Ectodermal cell (in vitro differentiated cells): Measurements from ENCODE around the gene TNFRSF6B.

ENCODE experiments used
- H3K27ac ChIP-seq: 2 replicates; pipeline ENCODE4 v1.7.0; 2013; ENCODE audit warnings: mild to moderate bottlenecking, low read depth, low read length; ENCODE audit not compliant: insufficient read depth, poor library complexity, severe bottlenecking
- H3K27me3 ChIP-seq: 2 replicates; pipeline ENCODE4 v1.7.0; 2013; ENCODE audit warnings: mild to moderate bottlenecking, low read length; ENCODE audit not compliant: insufficient read depth, control insufficient read depth, poor library complexity, severe bottlenecking
- H3K36me3 ChIP-seq: one replicate; pipeline ENCODE4 v1.7.0; 2013; ENCODE audit warnings: low read length; ENCODE audit not compliant: control insufficient read depth, insufficient read depth
- H3K4me1 ChIP-seq: one replicate; pipeline ENCODE4 v1.7.0; 2013; ENCODE audit warnings: low read length; ENCODE audit not compliant: control insufficient read depth, insufficient read depth
- H3K4me3 ChIP-seq: 2 replicates; pipeline ENCODE4 v1.7.0; 2013; ENCODE audit warnings: low read depth, low read length, control low read depth; ENCODE audit not compliant: insufficient read depth
- H3K9me3 ChIP-seq: 2 replicates; pipeline ENCODE4 v1.7.0; 2013; ENCODE audit warnings: mild to moderate bottlenecking, low read length, moderate library complexity; ENCODE audit not compliant: control insufficient read depth
- WGBS, 2 experiments: methylation state at CpG; one replicate each; pipeline ENCODE4 v1.1.7; 2013; ENCODE audit warnings: missing lambda C conversion rate in 2 of 2; 5-methylcytosine and 5-hydroxymethylcytosine counted together

The TNFRSF6B gene

DNA sequence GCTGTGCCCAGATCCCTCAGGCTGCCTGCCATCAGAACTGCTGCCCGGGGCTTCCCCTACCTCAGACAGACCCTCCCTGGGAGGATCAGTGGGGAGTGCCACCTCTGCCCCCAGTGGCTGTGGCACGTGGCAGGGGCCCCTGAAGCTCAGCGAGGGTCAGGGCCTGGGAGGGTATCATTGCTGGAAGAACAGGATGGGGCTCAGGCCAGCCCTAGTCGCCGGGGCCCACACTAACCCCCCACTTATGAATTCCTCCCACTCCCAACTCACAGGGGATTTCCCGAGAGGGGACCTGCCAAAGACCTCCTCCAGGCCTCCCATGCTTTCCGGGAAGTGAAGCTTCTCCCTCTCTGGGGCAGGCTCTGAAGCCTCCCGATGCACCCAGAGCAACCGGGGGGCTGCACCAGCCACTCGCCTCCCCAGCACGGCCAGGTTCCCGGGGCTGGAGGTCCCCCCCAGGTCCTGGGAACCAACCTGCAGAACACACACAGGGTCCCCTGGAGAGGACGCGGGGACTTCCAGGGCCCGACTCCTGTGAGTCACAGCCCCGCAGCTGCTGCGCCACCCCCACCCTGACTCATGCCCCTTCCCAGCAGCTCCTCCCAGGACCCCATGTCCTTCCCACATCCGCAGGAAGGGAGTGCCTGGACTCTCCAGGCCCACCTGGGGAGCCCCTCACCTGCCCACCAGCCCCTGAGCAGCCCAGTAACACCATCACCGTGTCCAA lies 2.5 kb downstream of the TNFRSF6B start:
- 68 to 74% methylated on average over 19 of the region's 19 CpGs for WGBS, 2 experiments

DNA sequence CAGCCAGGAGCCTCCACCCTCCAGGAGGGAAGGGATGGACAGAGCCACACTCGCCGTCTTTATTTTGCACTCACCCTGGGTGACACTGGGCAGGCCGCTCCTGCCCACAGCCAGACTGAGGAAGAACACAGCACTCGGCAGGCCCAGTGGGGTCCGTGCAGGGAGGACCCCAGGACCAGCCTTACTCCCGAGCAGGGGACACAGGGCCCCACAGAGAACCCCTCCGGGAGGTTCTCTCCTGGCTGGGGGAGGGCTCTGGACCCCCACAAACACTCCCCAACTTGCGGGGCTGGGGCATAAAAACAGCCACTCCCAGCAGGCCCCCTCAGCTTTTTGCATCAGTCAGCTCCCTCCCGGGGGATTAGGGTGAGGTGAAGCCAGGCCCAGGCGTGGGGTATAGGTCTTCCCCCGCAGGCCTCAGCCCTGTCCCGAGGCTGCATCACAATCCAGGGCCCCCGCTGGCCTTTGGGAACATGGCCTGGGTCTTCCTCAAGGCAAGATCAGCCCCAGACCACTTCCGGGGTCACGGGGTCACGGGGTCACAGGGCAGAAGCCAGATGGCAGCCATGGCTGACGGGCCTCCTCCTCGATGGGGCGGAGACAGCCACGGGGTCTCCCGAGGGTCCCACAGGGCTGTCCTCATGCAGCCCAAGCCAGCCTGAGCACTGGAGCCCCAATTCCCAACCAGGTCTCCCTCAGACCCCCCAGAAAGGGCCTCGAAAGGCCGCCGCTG lies 3.2 kb downstream of the TNFRSF6B start:
- no peaks in the 10 kb centered on the region for H3K27me3 ChIP-seq
- H3K27ac ChIP-seq: peak overlapping the region; percentile 44
- no peaks in the 10 kb centered on the region for H3K9me3 ChIP-seq
- peaks cover 1% of the 10 kb centered on the region for H3K36me3 ChIP-seq
- 86 to 89% methylated on average over 24 of the region's 24 CpGs for WGBS, 2 experiments
- H3K4me3 ChIP-seq: no peak overlapping the region
- peaks cover 5% of the 10 kb centered on the region for H3K4me1 ChIP-seq

More for the DNA sequence above, 2.5 kb downstream of the TNFRSF6B start:
- Histone ChIP-seq H3K9me3 (no peaks in the 10 kb centered on the region), H3K27me3 (no peaks in the 10 kb centered on the region), H3K4me1 (peaks cover 5% of the 10 kb centered on the region), H3K36me3 (no peaks in the 10 kb centered on the region), H3K4me3 (no peak overlapping the region), H3K27ac (peak overlapping the region; percentile 44)

GRCh38 chr20:63700199-63701050 lies 4.0 kb downstream of the TNFRSF6B start:
- no peak overlapping the region for H3K27ac ChIP-seq
- peaks cover 8% of the 10 kb centered on the region for H3K36me3 ChIP-seq
- no peaks in the 10 kb centered on the region for H3K9me3 ChIP-seq
- peaks cover 5% of the 10 kb centered on the region for H3K4me1 ChIP-seq
- H3K4me3 ChIP-seq: no peak overlapping the region
- no peaks in the 10 kb centered on the region for H3K27me3 ChIP-seq
- 95% methylated on average over 43 of the region's 43 CpGs for WGBS, 2 experiments

- Histone ChIP-seq H3K27ac (no peak overlapping the region), H3K27me3 (no peaks in the 10 kb centered on the region), H3K4me1 (peaks cover 5% of the 10 kb centered on the region), H3K9me3 (no peaks in the 10 kb centered on the region), H3K36me3 (peaks cover 8% of the 10 kb centered on the region), H3K4me3 (no peak overlapping the region)
- 93 to 96% methylated on average over 5 of the region's 5 CpGs for WGBS, 2 experiments
These were observed 4.5 kb downstream of the TNFRSF6B start for GRCh38 chr20:63701051-63701328.

DNA sequence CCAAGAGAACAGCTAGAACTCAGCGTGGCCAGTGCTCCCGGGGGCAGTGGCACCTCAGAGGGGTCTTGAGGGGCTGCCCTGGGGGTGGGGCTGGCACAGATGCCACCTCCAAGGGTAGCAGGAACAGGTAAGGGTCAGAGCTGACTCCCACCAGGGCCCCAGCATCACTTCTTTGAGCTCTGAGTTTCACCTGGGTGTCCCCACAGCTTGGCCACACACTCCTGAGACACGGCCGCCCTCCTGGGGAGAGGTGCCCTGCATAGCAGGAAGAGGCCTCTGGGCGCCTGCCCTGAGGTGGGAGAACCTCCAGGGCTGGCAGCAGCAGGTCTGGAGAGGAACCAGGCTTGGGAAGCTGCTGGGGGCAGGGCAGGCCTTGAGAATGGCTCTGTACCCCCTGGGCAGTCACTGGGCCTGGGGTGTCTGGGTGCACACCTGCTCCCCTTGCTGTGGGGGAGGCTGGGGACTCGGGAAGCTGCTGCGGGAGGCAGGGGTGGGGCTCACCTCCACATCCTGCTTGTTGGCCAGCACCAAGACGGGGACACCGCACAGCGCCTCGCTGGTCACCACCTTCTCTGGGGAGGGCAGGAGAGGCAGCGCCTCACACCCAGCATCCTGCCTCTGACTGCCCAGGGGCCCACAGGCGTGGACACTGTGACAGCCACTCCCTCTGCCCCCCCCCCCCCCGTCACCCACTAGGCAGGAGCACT lies 5.0 kb downstream of the TNFRSF6B start:
- H3K36me3 ChIP-seq: peaks cover 12% of the 10 kb centered on the region
- WGBS, 2 experiments: 91 to 93% methylated on average over 13 to 14 of the region's 14 CpGs
- H3K9me3 ChIP-seq: no peaks in the 10 kb centered on the region
- no peak overlapping the region for H3K27ac ChIP-seq
- H3K4me1 ChIP-seq: peaks cover 5% of the 10 kb centered on the region
- H3K27me3 ChIP-seq: no peaks in the 10 kb centered on the region
- H3K4me3 ChIP-seq: no peak overlapping the region

- no peaks in the 10 kb centered on the region for H3K4me1 ChIP-seq
- peaks cover 13% of the 10 kb centered on the region for H3K36me3 ChIP-seq
- 93% methylated on average over 16 of the region's 16 CpGs for WGBS, 2 experiments
These were observed 5.7 kb downstream of the TNFRSF6B start for GRCh38 chr20:63702036-63702665.

GRCh38 chr20:63702751-63703470 lies 6.5 kb downstream of the TNFRSF6B start:
- 87% methylated on average over 13 of the region's 13 CpGs for WGBS, 2 experiments
- Histone ChIP-seq H3K4me1 (no peaks in the 10 kb centered on the region), H3K27me3 (no peaks in the 10 kb centered on the region), H3K27ac (no peak overlapping the region), H3K36me3 (peaks cover 13% of the 10 kb centered on the region), H3K9me3 (no peaks in the 10 kb centered on the region), H3K4me3 (no peak overlapping the region)

More at GRCh38 chr20:63702036-63702665, 5.7 kb downstream of the TNFRSF6B start:
- H3K27me3 ChIP-seq: no peaks in the 10 kb centered on the region
- no peak overlapping the region for H3K27ac ChIP-seq
- H3K4me3 ChIP-seq: no peak overlapping the region
- no peaks in the 10 kb centered on the region for H3K9me3 ChIP-seq

DNA sequence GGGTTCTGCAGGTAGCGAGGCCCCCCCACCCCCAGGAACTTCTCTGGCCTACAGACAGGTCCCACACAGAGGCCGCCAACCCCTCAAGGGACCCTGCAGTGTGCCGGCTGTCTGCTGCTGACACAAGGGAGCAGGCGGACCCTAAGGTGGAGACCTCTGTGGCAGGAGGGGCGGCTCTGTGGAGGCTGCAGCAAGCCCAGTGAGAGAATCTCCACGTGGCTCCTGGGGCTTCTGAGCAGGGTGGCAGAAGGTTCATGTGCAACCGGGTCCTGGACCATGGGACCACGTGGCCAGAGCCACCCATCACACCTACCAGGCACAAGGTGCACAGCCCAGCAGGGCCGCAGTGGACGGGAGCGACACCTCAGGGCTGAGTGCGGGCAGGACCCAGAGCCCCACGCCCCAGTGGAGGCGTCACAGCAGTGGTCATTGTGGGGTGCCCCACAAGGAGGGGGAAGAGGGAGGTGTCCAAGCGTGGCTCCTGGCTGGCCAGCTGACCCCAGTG lies 7.1 kb downstream of the TNFRSF6B start:
- Histone ChIP-seq H3K36me3 (peaks cover 13% of the 10 kb centered on the region), H3K4me3 (no peak overlapping the region), H3K9me3 (no peaks in the 10 kb centered on the region), H3K27me3 (no peaks in the 10 kb centered on the region), H3K4me1 (no peaks in the 10 kb centered on the region), H3K27ac (no peak overlapping the region)
- WGBS, 2 experiments: 95 to 96% methylated on average over 15 of the region's 15 CpGs
